ENCODE measurements around the gene BRIX1. TPM values are rescaled to one million over a fixed set of nuclear protein-coding genes. Genes with fewer than 3 reads are reported as not detected.

Gene BRIX1
- total RNA-seq, 1 donor, result 88.9 TPM

GRCh38 chr5:34944460-34945047, 29.0 kb downstream of the BRIX1 start:
- TF ChIP-seq CTCF (IDR thresholded peaks at IDR 0.05; ENCODE audit: insufficient read depth, low read depth, low read length), result no peak
- H3K4me3 ChIP-seq (ENCODE audit: low read depth, low read length), result no peak overlapping the region
- no peak for DNase-seq (ENCODE audit: low read depth)

- peak; percentile 14 for DNase-seq (ENCODE audit: low read depth)
- TF ChIP-seq CTCF (IDR thresholded peaks at IDR 0.05; ENCODE audit: insufficient read depth, low read depth, low read length), result no peak
- no peak overlapping the region for H3K4me3 ChIP-seq (ENCODE audit: low read depth, low read length)
Measured at GRCh38 chr5:34957321-34957720, 41.8 kb downstream of the BRIX1 start.

GRCh38 chr5:34957857-34958690, 42.6 kb downstream of the BRIX1 start:
- no peak overlapping the region for H3K4me3 ChIP-seq (ENCODE audit: low read depth, low read length)
- DNase-seq (ENCODE audit: low read depth), result peak; percentile 44
- peak; percentile 70 for TF ChIP-seq CTCF (IDR thresholded peaks at IDR 0.05; ENCODE audit: insufficient read depth, low read depth, low read length)

- no peak overlapping the region for H3K4me3 ChIP-seq (ENCODE audit: low read depth, low read length)
- peak; percentile 85 for DNase-seq (ENCODE audit: low read depth)
- no peak for TF ChIP-seq CTCF (IDR thresholded peaks at IDR 0.05; ENCODE audit: insufficient read depth, low read depth, low read length)
Measured at GRCh38 chr5:34959323-34959722, 43.8 kb downstream of the BRIX1 start.

GRCh38 chr5:34967540-34967939, 52.0 kb downstream of the BRIX1 start:
- DNase-seq (ENCODE audit: low read depth), result no peak
- no peak overlapping the region for H3K4me3 ChIP-seq (ENCODE audit: low read depth, low read length)
- TF ChIP-seq CTCF (IDR thresholded peaks at IDR 0.05; ENCODE audit: insufficient read depth, low read depth, low read length), result no peak

GRCh38 chr5:34968258-34968657, 52.7 kb downstream of the BRIX1 start:
- no peak for TF ChIP-seq CTCF (IDR thresholded peaks at IDR 0.05; ENCODE audit: insufficient read depth, low read depth, low read length)
- no peak for DNase-seq (ENCODE audit: low read depth)
- no peak overlapping the region for H3K4me3 ChIP-seq (ENCODE audit: low read depth, low read length)
